ENCODE measurements around the gene PPP1R18. TPM values are rescaled to one million over a fixed set of nuclear protein-coding genes. Genes with fewer than 3 reads are reported as not detected.

The PPP1R18 gene
- total and polyA plus RNA-seq, 9 of the 15 experiments (the other 6 are each of a cell fraction or from before 2014, with no cell fraction given), result 12.0 to 99.2 (median 42.6) TPM

DNA sequence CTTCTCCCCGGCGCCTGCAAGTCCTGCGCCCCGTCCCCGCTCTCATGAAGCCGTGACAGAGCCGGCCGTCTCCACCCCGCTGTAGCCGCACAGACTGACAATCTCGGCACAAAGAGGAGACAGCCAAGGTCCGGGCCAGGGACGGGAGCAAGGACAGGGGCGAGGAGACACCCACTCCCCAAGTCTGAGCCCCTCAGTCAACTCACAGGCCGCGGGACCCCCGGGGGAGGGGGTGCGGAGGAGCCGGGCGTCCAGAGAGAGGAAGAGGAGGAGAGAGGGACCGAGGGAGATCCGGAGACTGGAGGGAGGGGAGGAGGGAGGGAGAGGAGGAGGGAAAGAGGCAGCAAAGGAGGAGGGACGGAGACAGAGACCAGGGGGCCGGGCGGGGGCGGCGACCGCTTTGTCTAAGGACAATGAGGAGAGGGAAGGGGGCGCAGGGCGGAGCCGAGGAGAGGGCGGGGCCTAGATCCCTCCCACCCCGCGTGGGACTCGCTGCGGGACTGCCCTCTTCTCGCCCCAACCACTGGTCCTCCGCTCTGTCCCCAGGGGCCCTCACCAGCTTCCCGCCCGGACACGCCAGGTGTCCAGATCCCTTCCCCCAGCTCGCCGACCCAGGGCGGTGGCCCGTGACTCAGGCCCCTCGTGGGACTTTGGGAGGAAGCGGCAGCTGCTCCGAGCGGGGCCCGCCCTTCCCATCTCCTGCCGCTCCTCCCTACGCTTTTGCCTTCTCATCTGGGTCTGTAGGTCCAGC lies 638 bp upstream of the PPP1R18 start (continued):
- TF ChIP-seq SMARCB1 (IDR thresholded peaks at IDR 0.05; ENCODE audit: insufficient read length, low read depth) (no peak), TAL1 (IDR thresholded peaks at IDR 0.05) (no peak), SAFB2 (IDR thresholded peaks at IDR 0.05; ENCODE audit: borderline replicate concordance, low read depth, low read length, severe bottlenecking) (no peak), GTF2A2 (tag; IDR thresholded peaks at IDR 0.05) (no peak), ZNF592 (IDR thresholded peaks at IDR 0.05) (no peak), ZNF121 (CRISPR knock-in tag; conservative IDR thresholded peaks at IDR 0.05) (0 out of 2 replicates have a peak, but pooled peaks have one; percentile 9), CEBPG (CRISPR knock-in tag; IDR thresholded peaks at IDR 0.05) (no peak), CEBPG (tag; conservative IDR thresholded peaks at IDR 0.05 in 1 of 2, IDR thresholded peaks at IDR 0.05 in 1 of 2) (no peak), ILF3 (IDR thresholded peaks at IDR 0.05; ENCODE audit: borderline replicate concordance) (no peak), DPF2 (IDR thresholded peaks at IDR 0.05) (peak; percentile 82), MBD1 (CRISPR knock-in tag; IDR thresholded peaks at IDR 0.05) (no peak), EZH2 (IDR thresholded peaks at IDR 0.05; ENCODE audit: borderline replicate concordance, low read depth, low read length) (no peak), HNRNPL (IDR thresholded peaks at IDR 0.05; ENCODE audit: low read depth, low read length) (no peak)
- TF ChIP-seq, protein P1, sequence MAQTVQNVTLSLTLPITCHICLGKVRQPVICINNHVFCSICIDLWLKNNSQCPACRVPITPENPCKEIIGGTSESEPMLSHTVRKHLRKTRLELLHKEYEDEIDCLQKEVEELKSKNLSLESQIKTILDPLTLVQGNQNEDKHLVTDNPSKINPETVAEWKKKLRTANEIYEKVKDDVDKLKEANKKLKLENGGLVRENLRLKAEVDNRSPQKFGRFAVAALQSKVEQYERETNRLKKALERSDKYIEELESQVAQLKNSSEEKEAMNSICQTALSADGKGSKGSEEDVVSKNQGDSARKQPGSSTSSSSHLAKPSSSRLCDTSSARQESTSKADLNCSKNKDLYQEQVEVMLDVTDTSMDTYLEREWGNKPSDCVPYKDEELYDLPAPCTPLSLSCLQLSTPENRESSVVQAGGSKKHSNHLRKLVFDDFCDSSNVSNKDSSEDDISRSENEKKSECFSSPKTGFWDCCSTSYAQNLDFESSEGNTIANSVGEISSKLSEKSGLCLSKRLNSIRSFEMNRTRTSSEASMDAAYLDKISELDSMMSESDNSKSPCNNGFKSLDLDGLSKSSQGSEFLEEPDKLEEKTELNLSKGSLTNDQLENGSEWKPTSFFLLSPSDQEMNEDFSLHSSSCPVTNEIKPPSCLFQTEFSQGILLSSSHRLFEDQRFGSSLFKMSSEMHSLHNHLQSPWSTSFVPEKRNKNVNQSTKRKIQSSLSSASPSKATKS (CRISPR knock-in tag; IDR thresholded peaks at IDR 0.05), result no peak
- TF ChIP-seq, protein P2, sequence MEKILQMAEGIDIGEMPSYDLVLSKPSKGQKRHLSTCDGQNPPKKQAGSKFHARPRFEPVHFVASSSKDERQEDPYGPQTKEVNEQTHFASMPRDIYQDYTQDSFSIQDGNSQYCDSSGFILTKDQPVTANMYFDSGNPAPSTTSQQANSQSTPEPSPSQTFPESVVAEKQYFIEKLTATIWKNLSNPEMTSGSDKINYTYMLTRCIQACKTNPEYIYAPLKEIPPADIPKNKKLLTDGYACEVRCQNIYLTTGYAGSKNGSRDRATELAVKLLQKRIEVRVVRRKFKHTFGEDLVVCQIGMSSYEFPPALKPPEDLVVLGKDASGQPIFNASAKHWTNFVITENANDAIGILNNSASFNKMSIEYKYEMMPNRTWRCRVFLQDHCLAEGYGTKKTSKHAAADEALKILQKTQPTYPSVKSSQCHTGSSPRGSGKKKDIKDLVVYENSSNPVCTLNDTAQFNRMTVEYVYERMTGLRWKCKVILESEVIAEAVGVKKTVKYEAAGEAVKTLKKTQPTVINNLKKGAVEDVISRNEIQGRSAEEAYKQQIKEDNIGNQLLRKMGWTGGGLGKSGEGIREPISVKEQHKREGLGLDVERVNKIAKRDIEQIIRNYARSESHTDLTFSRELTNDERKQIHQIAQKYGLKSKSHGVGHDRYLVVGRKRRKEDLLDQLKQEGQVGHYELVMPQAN (IDR thresholded peaks at IDR 0.05; ENCODE audit: borderline replicate concordance), result peak; percentile 70
